ENCODE data around the gene LASP1. TPM values are rescaled to one million over a fixed set of nuclear protein-coding genes. Genes with fewer than 3 reads are reported as not detected.
A peak's percentile ranks its signal among the peaks of the same experiment; 100 is the strongest.
"Not testable (repeated sequence)": the region's sequence is repeated elsewhere in the genome, so short reads cannot be mapped to it uniquely, and the experiment has no call there.

The LASP1 gene
- 100 to 1,000 TPM; 141 to 185 TPM for total RNA-seq

GRCh38 chr17:38869526-38870258, at the start of gene LASP1:
Gene LASP1 (plus strand): TSS chr17:38870058. CDS start chr17:38870190, 132 bp downstream.
- no peaks in the 10 kb centered on the region for H3K9me3 Mint-ChIP-seq
- peak within 1 kb of the TSS; percentile 98 to 100 for H3K27ac Mint-ChIP-seq
- peak; percentile 86 to 88 for DNase-seq (ENCODE audit: low spot score in 2 of 2)
- peaks cover 5 to 19% of the 10 kb centered on the region in 2 donors for H3K36me3 Mint-ChIP-seq
- ATAC-seq, result peak; percentile 62 to 76

GRCh38 chr17:38824899-38825761, 44.7 kb upstream of the LASP1 start, which contains the start of gene CWC25:
Gene CWC25 (minus strand): TSS chr17:38825321. CDS start chr17:38825183, 138 bp downstream.
- ATAC-seq, result peak; percentile 86 to 90
- H3K36me3 Mint-ChIP-seq, result peaks cover 6 to 9% of the 10 kb centered on the region in 2 donors
- H3K9me3 Mint-ChIP-seq, result no peaks in the 10 kb centered on the region

GRCh38 chr17:38825762-38826247, 44.1 kb upstream of the LASP1 start:
- peak overlapping the region; percentile 98 to 100 for H3K27ac Mint-ChIP-seq
- H3K9me3 Mint-ChIP-seq, result no peaks in the 10 kb centered on the region
- peaks cover 6 to 9% of the 10 kb centered on the region in 2 donors for H3K36me3 Mint-ChIP-seq
- no peak for DNase-seq (ENCODE audit: low spot score in 2 of 2)
- ATAC-seq, result no peak

More at GRCh38 chr17:38824899-38825761, 44.7 kb upstream of the LASP1 start, which contains the start of gene CWC25:
- H3K27ac Mint-ChIP-seq, result peak within 1 kb of the TSS; percentile 98 to 100
- peak; percentile 98 for DNase-seq (ENCODE audit: low spot score in 2 of 2)

- H3K9me3 Mint-ChIP-seq, result no peaks in the 10 kb centered on the region
- no peak for ATAC-seq
- H3K27ac Mint-ChIP-seq, result no peak overlapping the region
- no peak for DNase-seq (ENCODE audit: low spot score in 2 of 2)
- peaks cover 6 to 10% of the 10 kb centered on the region in 2 donors for H3K36me3 Mint-ChIP-seq
Observed at GRCh38 chr17:38844261-38844757, 25.5 kb upstream of the LASP1 start.

GRCh38 chr17:38848557-38848891, 21.3 kb upstream of the LASP1 start:
- Mint-ChIP-seq H3K36me3 (peaks cover 44 to 51% of the 10 kb centered on the region in 2 donors), H3K27ac (no peak overlapping the region), H3K9me3 (no peaks in the 10 kb centered on the region)
- DNase-seq (ENCODE audit: low spot score in 2 of 2) (no peak), ATAC-seq (no peak)

GRCh38 chr17:38848939-38849605, 20.8 kb upstream of the LASP1 start:
- H3K27ac Mint-ChIP-seq, result peak overlapping the region in 1 of 2 donors; percentile 40
- peaks cover 45 to 55% of the 10 kb centered on the region in 2 donors for H3K36me3 Mint-ChIP-seq
- no peak for ATAC-seq
- H3K9me3 Mint-ChIP-seq, result no peaks in the 10 kb centered on the region
- DNase-seq (ENCODE audit: low spot score in 2 of 2), result no peak

GRCh38 chr17:38850374-38850773, 19.5 kb upstream of the LASP1 start:
- DNase-seq (ENCODE audit: low spot score in 2 of 2) (no peak), ATAC-seq (no peak)
- Mint-ChIP-seq H3K9me3 (no peaks in the 10 kb centered on the region), H3K27ac (peak overlapping the region in 1 of 2 donors; percentile 83), H3K36me3 (peaks cover 45 to 55% of the 10 kb centered on the region in 2 donors)

GRCh38 chr17:38851434-38851833, 18.4 kb upstream of the LASP1 start:
- no peaks in the 10 kb centered on the region for H3K9me3 Mint-ChIP-seq

GRCh38 chr17:38852771-38853291, 17.0 kb upstream of the LASP1 start:
- Mint-ChIP-seq H3K36me3 (peaks cover 45 to 55% of the 10 kb centered on the region in 2 donors), H3K27ac (peak overlapping the region; percentile 98 to 100), H3K9me3 (no peaks in the 10 kb centered on the region)
- DNase-seq (ENCODE audit: low spot score in 2 of 2), result no peak
- ATAC-seq, result peak in 1 of 2 donors; percentile 7

More at GRCh38 chr17:38851434-38851833, 18.4 kb upstream of the LASP1 start:
- ATAC-seq, result no peak
- peaks cover 45 to 55% of the 10 kb centered on the region in 2 donors for H3K36me3 Mint-ChIP-seq
- no peak for DNase-seq (ENCODE audit: low spot score in 2 of 2)
- peak overlapping the region; percentile 98 to 100 for H3K27ac Mint-ChIP-seq

GRCh38 chr17:38853292-38854219, 16.3 kb upstream of the LASP1 start, which contains the start of gene RPL23:
Gene RPL23 (minus strand): TSS chr17:38853721. CDS start chr17:38853710, 11 bp downstream.
- no peaks in the 10 kb centered on the region for H3K9me3 Mint-ChIP-seq
- peak within 1 kb of the TSS; percentile 98 to 100 for H3K27ac Mint-ChIP-seq
- peak; percentile 84 to 89 for DNase-seq (ENCODE audit: low spot score in 2 of 2)
- peak; percentile 90 to 91 for ATAC-seq
- H3K36me3 Mint-ChIP-seq, result peaks cover 45 to 52% of the 10 kb centered on the region in 2 donors

- H3K9me3 Mint-ChIP-seq; DNase-seq (ENCODE audit: low spot score in 2 of 2); ATAC-seq: not testable (repeated sequence)
- Mint-ChIP-seq H3K27ac (peak overlapping the region; percentile 77 to 98), H3K36me3 (peaks cover 35 to 37% of the 10 kb centered on the region in 2 donors)
Observed at GRCh38 chr17:38855101-38855714, 14.7 kb upstream of the LASP1 start.

GRCh38 chr17:38857271-38857670, 12.6 kb upstream of the LASP1 start:
- no peak for ATAC-seq
- Mint-ChIP-seq H3K9me3 (no peaks in the 10 kb centered on the region), H3K36me3 (peaks cover 14 to 16% of the 10 kb centered on the region in 2 donors), H3K27ac (no peak overlapping the region)
- DNase-seq (ENCODE audit: low spot score in 2 of 2), result no peak

- no peaks in the 10 kb centered on the region for H3K9me3 Mint-ChIP-seq
- H3K27ac Mint-ChIP-seq, result peak overlapping the region; percentile 59 to 92
- H3K36me3 Mint-ChIP-seq, result no peaks in the 10 kb centered on the region
- no peak for DNase-seq (ENCODE audit: low spot score in 2 of 2)
- ATAC-seq, result peak; percentile 69 to 76
Observed at GRCh38 chr17:38861399-38861843, 8.4 kb upstream of the LASP1 start.

GRCh38 chr17:38864636-38865398, 5.0 kb upstream of the LASP1 start:
- H3K36me3 Mint-ChIP-seq, result peaks cover under 1 to 1% of the 10 kb centered on the region in 2 donors
- ATAC-seq, result no peak
- no peak overlapping the region for H3K27ac Mint-ChIP-seq
- no peaks in the 10 kb centered on the region for H3K9me3 Mint-ChIP-seq
- no peak for DNase-seq (ENCODE audit: low spot score in 2 of 2)

Data from activated naive CD4-positive, alpha-beta T cell treated with anti-CD3 and anti-CD28 coated beads, Interleukin-2, amount 50 U/mL, for 72 hours (primary cell).